GM19372 (cell line): Measurements from ENCODE around the gene PDIA3.
"Not testable (repeated sequence)": the region's sequence is repeated elsewhere in the genome, so short reads cannot be mapped to it uniquely, and the experiment has no call there.

ENCODE experiments used
- ATAC-seq: cut with Tn5 transposase; IDR thresholded peaks from one replicate; pipeline ENCODE4 v1.9.1; 2021; ENCODE audit warnings: mild to moderate bottlenecking, low read depth, moderate library complexity; ENCODE audit not compliant: unreplicated experiment

PDIA3 gene

DNA sequence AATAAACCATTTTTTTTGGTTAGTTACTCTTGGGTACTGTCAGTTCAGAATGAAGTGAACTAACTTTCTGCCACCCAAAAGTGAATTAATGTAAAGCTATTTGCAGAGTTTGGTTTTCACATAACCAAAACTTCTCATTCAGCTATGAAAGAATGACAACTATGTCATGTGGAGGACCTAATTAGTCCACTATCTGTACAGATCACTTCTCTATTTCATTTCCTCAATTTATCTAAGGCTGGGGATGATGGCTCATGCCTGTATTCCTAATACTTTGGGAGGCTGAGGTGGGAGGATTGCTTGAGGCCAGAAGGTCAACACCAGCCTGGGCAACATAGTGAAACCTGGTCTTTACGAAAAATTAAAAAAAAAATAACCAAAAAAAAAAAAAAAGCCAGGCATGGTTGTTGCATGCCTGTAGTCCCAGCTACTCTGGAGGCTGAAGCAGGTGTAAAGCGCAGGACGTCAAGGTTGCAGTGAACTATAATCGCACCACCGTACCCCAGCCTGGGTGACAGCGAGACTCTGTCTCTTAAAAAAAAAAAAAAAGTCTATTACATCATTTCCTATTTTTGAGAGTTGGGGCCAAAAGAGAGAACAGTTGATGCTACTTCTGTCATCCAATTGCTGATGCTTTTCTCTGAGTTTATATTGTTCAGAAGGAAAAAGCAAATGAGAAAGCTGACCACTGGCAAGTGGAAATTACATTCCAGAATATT lies 62.9 kb downstream of the PDIA3 start:
- ATAC-seq = peak; percentile 57

- not testable (repeated sequence) for ATAC-seq
These were observed 68.8 kb downstream of the PDIA3 start for GRCh38 chr15:43815064-43815463.

DNA sequence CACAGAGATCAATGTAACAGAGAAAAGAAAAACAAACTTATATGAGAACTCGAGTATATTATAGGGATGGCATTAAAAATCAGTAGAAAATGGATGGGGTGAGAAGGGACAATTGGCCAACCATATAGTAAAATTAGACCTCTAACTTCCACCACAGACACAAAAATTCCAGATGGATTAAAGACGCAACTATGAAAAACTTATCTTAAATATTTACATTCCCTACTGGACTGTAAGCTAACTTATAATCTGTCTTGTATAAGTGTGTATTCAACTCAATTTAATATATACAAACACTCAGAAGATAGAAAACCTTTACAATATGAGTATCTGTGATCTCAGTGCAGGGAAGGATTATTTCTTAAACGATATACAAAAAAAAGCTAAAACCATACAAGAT lies 75.3 kb downstream of the PDIA3 start:
- no peak for ATAC-seq
